Muscle of leg (tissue), 11 donors: ENCODE measurements around the gene AUTS2. TPM values are rescaled to one million over a fixed set of nuclear protein-coding genes. Genes with fewer than 3 reads are reported as not detected.
A peak's percentile ranks its signal among the peaks of the same experiment; 100 is the strongest.

Experiments used
- DNase-seq: peaks from one replicate; pipeline ENCODE4 v3.0.0; 2013
- H3K27ac ChIP-seq: one replicate; pipeline ENCODE4 v1.5.1; 2013; ENCODE audit warnings: mild to moderate bottlenecking, low read length, control low read depth
- H3K27me3 ChIP-seq: one replicate; pipeline ENCODE4 v1.6.1; 2013; ENCODE audit warnings: low read length; ENCODE audit not compliant: control insufficient read depth, insufficient read depth
- H3K36me3 ChIP-seq: one replicate; pipeline ENCODE4 v1.6.1; 2013; ENCODE audit warnings: low read length; ENCODE audit not compliant: control insufficient read depth, insufficient read depth
- H3K4me1 ChIP-seq: one replicate; pipeline ENCODE4 v1.6.1; 2013; ENCODE audit warnings: low read length; ENCODE audit not compliant: control insufficient read depth, insufficient read depth
- H3K4me3 ChIP-seq: one replicate; pipeline ENCODE4 v1.5.1; 2013; ENCODE audit warnings: low read length, control low read depth
- H3K9me3 ChIP-seq: replicated peaks from 2 replicates; pipeline ENCODE4 v1.6.1; 2013; ENCODE audit warnings: low read depth, low read length; ENCODE audit not compliant: control insufficient read depth
- WGBS: methylation state at CpG from one replicate; pipeline ENCODE4 v1.1.5; 2013; ENCODE audit warnings: missing lambda C conversion rate; ENCODE audit not compliant: insufficient coverage; 5-methylcytosine and 5-hydroxymethylcytosine counted together
- polyA plus RNA-seq, 8 donors: library from polyadenylated mRNA; unstranded; fragments of 120-200 nt; gene quantifications; one replicate each; pipeline versions ENCODE4 v1.2.1 to v1.2.3, GENCODE V29; 2013; ENCODE audit warnings: inconsistent platforms in 1 of 8, low replicate concordance in 1 of 8; ENCODE audit not compliant: insufficient read length in 8 of 8, insufficient read depth in 1 of 8
- total RNA-seq: library from RNA; stranded (reverse); fragments of 120-200 nt; gene quantifications from one replicate; pipeline ENCODE4 v1.2.4, GENCODE V29; 2013

Gene AUTS2
- total and polyA plus RNA-seq, 9 donors = 28.6 to 92.3 (median 58.8) TPM

GRCh38 chr7:69696054-69696591 is 97.8 kb downstream of the AUTS2 start:
- Histone ChIP-seq H3K4me3 (no peak overlapping the region), H3K27me3 (no peaks in the 10 kb centered on the region), H3K4me1 (peaks cover 4% of the 10 kb centered on the region), H3K27ac (no peak overlapping the region), H3K9me3 (no peaks in the 10 kb centered on the region), H3K36me3 (no peaks in the 10 kb centered on the region)
- 60% methylated on average over 2 of the region's 7 CpGs for WGBS
- DNase-seq = no peak

- peaks cover 4% of the 10 kb centered on the region for H3K4me1 ChIP-seq
- WGBS = 100% methylated on average over 1 of the region's 5 CpGs
- no peak for DNase-seq
- no peaks in the 10 kb centered on the region for H3K27me3 ChIP-seq
- H3K4me3 ChIP-seq = no peak overlapping the region
- H3K27ac ChIP-seq = no peak overlapping the region
- no peaks in the 10 kb centered on the region for H3K36me3 ChIP-seq
- H3K9me3 ChIP-seq = no peaks in the 10 kb centered on the region
These were observed 98.7 kb downstream of the AUTS2 start for GRCh38 chr7:69696686-69697685.

- Histone ChIP-seq H3K4me3 (no peak overlapping the region), H3K36me3 (no peaks in the 10 kb centered on the region), H3K27ac (no peak overlapping the region), H3K27me3 (no peaks in the 10 kb centered on the region), H3K4me1 (peaks cover 6% of the 10 kb centered on the region), H3K9me3 (no peaks in the 10 kb centered on the region)
- DNase-seq = no peak
- WGBS = no CpG with 5 or more reads among the region's 5 CpGs
These were observed 100.0 kb downstream of the AUTS2 start for GRCh38 chr7:69698109-69698825.

- DNase-seq = no peak
- Histone ChIP-seq H3K27ac (no peak overlapping the region), H3K9me3 (no peaks in the 10 kb centered on the region), H3K4me1 (peaks cover 6% of the 10 kb centered on the region), H3K27me3 (no peaks in the 10 kb centered on the region), H3K36me3 (no peaks in the 10 kb centered on the region), H3K4me3 (no peak overlapping the region)
- no CpG with 5 or more reads among the region's 2 CpGs for WGBS
These were observed 101.7 kb downstream of the AUTS2 start for GRCh38 chr7:69699931-69700330.

GRCh38 chr7:69700331-69700730 is 102.1 kb downstream of the AUTS2 start:
- WGBS = no CpG with 5 or more reads among the region's 3 CpGs
- peaks cover 6% of the 10 kb centered on the region for H3K4me1 ChIP-seq
- DNase-seq = no peak
- no peaks in the 10 kb centered on the region for H3K27me3 ChIP-seq
- no peak overlapping the region for H3K27ac ChIP-seq
- no peaks in the 10 kb centered on the region for H3K9me3 ChIP-seq
- H3K4me3 ChIP-seq = no peak overlapping the region
- no peaks in the 10 kb centered on the region for H3K36me3 ChIP-seq

- no peaks in the 10 kb centered on the region for H3K9me3 ChIP-seq
- WGBS = 89% methylated on average over 5 of the region's 5 CpGs
These were observed 103.0 kb downstream of the AUTS2 start for GRCh38 chr7:69701288-69701687.

GRCh38 chr7:69702357-69702756 is 104.1 kb downstream of the AUTS2 start:
- H3K4me1 ChIP-seq = peaks cover 2% of the 10 kb centered on the region
- no peaks in the 10 kb centered on the region for H3K9me3 ChIP-seq
- H3K36me3 ChIP-seq = no peaks in the 10 kb centered on the region
- H3K27ac ChIP-seq = no peak overlapping the region
- no peak for DNase-seq
- H3K4me3 ChIP-seq = no peak overlapping the region
- no peaks in the 10 kb centered on the region for H3K27me3 ChIP-seq
- no CpG with 5 or more reads among the region's 1 CpG for WGBS

More at GRCh38 chr7:69701288-69701687, 103.0 kb downstream of the AUTS2 start:
- Histone ChIP-seq H3K4me1 (peaks cover 2% of the 10 kb centered on the region), H3K27me3 (no peaks in the 10 kb centered on the region), H3K27ac (no peak overlapping the region), H3K36me3 (no peaks in the 10 kb centered on the region), H3K4me3 (no peak overlapping the region)
- no peak for DNase-seq

- Histone ChIP-seq H3K4me1 (peaks cover 2% of the 10 kb centered on the region), H3K36me3 (no peaks in the 10 kb centered on the region), H3K27me3 (no peaks in the 10 kb centered on the region), H3K9me3 (no peaks in the 10 kb centered on the region), H3K27ac (no peak overlapping the region), H3K4me3 (no peak overlapping the region)
- 80% methylated on average over 1 of the region's 2 CpGs for WGBS
- no peak for DNase-seq
These were observed 104.8 kb downstream of the AUTS2 start for GRCh38 chr7:69703099-69703498.

GRCh38 chr7:69706070-69706469 is 107.8 kb downstream of the AUTS2 start:
- no peak for DNase-seq
- Histone ChIP-seq H3K9me3 (no peaks in the 10 kb centered on the region), H3K36me3 (no peaks in the 10 kb centered on the region), H3K4me3 (no peak overlapping the region), H3K27me3 (no peaks in the 10 kb centered on the region), H3K27ac (no peak overlapping the region), H3K4me1 (peaks cover 2% of the 10 kb centered on the region)
- WGBS = 30% methylated on average over 2 of the region's 2 CpGs

GRCh38 chr7:69708857-69709256 is 110.6 kb downstream of the AUTS2 start:
- DNase-seq = peak; percentile 27
- Histone ChIP-seq H3K27me3 (no peaks in the 10 kb centered on the region), H3K36me3 (no peaks in the 10 kb centered on the region), H3K9me3 (no peaks in the 10 kb centered on the region), H3K4me3 (no peak overlapping the region), H3K27ac (no peak overlapping the region), H3K4me1 (no peaks in the 10 kb centered on the region)
- WGBS = 80% methylated on average over 1 of the region's 2 CpGs
